Right renal cortex interstitium (tissue), 3 donors: ENCODE results near the gene SPTB. TPM values are rescaled to one million over a fixed set of nuclear protein-coding genes. Genes with fewer than 3 reads are reported as not detected.

Experiments
- DNase-seq, 3 donors: peaks; one replicate each; pipeline ENCODE4 v3.0.0-alpha.2; 2013; ENCODE audit warnings: low read depth in 3 of 3, low spot score in 2 of 3
- polyA plus RNA-seq, 3 donors: library from polyadenylated mRNA; unstranded; fragments of 120-200 nt; gene quantifications; one replicate each; pipeline ENCODE4 v1.2.1, GENCODE V29; 2013; ENCODE audit not compliant: insufficient read length in 3 of 3

The SPTB gene
- polyA plus RNA-seq, 3 donors, result 11.0 to 13.2 (median 12.6) TPM

DNA sequence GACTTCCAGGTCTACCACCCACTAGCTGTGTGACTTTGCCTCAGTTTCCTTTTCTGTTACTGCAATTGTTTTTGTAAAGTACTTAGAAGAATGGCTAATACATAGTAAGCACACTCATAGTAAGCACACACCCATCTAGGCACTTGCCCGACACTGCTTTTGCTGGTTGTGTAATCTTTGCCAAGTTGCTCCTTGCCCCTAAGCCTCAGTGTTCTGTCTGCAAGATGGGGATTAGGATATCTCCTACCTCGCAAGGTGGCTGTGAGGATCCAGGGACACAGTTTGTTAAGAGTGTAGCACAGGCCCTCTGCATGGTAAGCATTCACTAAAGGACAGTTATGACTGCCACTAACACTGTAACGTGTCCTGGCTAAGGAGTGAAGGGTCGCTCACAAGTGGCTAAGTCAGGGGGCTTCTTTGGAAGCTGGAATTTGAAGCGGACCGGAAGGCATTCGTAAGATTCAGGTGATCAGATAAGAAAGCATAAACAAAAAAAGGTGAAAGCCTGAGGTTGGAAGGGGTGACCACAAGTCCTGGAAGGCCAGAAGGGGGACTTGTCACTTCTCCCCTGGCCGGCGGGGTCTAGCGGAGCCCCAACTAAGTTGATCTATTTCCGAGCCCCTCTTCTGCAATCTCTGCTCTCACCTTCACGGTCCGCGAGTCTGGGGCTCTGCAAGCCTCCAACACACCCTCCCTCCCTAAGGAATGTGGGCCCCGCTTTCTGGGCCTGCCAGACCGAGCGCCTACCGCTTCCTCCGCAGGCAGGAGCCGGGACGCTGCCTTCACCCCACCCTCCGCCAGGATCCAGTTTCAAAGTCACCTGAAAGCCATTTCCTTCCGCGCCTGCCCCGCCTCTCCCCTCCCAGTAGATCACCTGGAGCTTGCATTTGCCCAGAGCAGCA lies 177.0 kb downstream of the SPTB start:
- DNase-seq, result no peak

GRCh38 chr14:64701660-64702059 lies 178.0 kb downstream of the SPTB start:
- no peak for DNase-seq

DNA sequence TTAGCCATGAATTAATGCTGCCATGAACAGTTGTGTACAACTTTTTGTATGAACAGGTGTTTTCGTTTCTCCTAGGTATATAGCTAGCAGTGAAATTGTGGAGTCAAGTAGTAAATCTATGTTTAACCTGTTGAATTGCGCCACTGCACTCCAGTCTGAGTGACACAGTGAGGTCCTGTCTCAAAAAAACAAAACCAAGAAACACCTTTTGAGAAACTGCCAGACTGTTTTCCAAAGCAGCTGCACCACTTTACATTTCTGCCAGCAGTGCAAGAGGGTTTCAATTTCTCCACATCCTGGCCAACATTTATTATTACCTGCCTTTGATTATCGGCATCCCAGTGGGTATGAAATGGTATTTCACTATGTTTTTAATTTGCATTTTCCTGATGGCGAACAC lies 178.8 kb downstream of the SPTB start:
- DNase-seq, result no peak

GRCh38 chr14:64700290-64700689 lies 179.4 kb downstream of the SPTB start:
- DNase-seq, result no peak

GRCh38 chr14:64698903-64699302 lies 180.8 kb downstream of the SPTB start:
- DNase-seq, result no peak

- DNase-seq, result no peak
Measured at GRCh38 chr14:64696355-64696857, 183.3 kb downstream of the SPTB start.

Other genes with a start within 250 kb of the SPTB start
- gene PLEKHG3, start 175.5 kb downstream of the SPTB start, polyA plus RNA-seq, result 10 to 100 TPM; 84.6 to 90.3 (median 89.6) TPM
- gene CHURC1, start 34.5 kb upstream of the SPTB start, polyA plus RNA-seq, result 10 to 100 TPM; 71.0 to 76.7 (median 73.2) TPM
- gene GPX2, start 62.8 kb upstream of the SPTB start, polyA plus RNA-seq, result 1 to 10 TPM in 1 of 3 donors, under 1 TPM in 2; 0.22 to 2.2 (median 0.94) TPM
- 10 to 100 TPM; 18.5 to 25.8 (median 24.3) TPM for gene RAB15, start 92.4 kb upstream of the SPTB start, polyA plus RNA-seq
- 10 to 100 TPM; 27.2 to 33.4 (median 28.4) TPM for gene FNTB, start 107.0 kb upstream of the SPTB start, polyA plus RNA-seq
- gene MAX, start 222.6 kb upstream of the SPTB start, polyA plus RNA-seq, result 10 to 100 TPM; 55.5 to 62.5 (median 61.5) TPM